ENCODE measurements around the gene GUCA2A.
"Not testable (repeated sequence)": the region's sequence is repeated elsewhere in the genome, so short reads cannot be mapped to it uniquely, and the experiment has no call there.

GUCA2A gene

GRCh38 chr1:42164551-42165420 lies at the start of gene GUCA2A:
Gene GUCA2A (minus strand): TSS chr1:42164745. CDS start chr1:42164712, 33 bp downstream.
- no peak for DNase-seq

GRCh38 chr1:42211224-42211623 lies 46.7 kb upstream of the GUCA2A start:
- no peak for DNase-seq

DNA sequence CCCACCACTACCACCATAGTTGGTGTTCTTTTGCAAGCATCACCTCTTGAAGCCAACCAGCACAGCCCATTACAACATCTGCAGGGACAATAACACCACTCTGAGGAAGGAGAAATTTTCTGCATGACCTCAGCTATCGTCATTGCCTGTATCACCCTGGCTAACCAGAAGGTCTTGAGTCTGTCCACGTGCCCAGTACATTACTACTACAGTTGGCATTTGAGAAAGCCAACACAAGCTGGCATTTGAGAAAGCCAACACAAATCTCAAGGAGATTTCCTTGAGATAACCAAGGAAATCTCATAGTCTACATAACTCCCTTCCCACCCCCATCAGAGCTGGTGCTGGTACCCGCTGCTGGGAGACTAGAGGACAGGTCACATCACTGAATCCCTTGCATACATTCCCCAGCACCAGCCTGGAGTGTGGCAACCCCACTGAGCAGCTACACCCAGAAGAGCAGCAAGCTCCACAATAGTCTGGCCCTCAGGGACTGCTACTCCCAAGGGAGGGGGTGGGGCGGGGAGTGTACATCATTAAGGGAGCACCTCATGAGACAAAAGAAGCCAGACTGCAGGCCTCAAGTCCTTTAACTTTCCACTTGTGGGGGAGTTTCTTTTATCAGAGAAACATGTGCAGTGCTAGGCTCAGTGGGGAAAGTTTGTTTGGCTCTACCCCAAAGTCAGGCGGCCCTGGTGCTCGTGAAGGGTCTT lies 46.0 kb upstream of the GUCA2A start:
- no peak for DNase-seq

DNA sequence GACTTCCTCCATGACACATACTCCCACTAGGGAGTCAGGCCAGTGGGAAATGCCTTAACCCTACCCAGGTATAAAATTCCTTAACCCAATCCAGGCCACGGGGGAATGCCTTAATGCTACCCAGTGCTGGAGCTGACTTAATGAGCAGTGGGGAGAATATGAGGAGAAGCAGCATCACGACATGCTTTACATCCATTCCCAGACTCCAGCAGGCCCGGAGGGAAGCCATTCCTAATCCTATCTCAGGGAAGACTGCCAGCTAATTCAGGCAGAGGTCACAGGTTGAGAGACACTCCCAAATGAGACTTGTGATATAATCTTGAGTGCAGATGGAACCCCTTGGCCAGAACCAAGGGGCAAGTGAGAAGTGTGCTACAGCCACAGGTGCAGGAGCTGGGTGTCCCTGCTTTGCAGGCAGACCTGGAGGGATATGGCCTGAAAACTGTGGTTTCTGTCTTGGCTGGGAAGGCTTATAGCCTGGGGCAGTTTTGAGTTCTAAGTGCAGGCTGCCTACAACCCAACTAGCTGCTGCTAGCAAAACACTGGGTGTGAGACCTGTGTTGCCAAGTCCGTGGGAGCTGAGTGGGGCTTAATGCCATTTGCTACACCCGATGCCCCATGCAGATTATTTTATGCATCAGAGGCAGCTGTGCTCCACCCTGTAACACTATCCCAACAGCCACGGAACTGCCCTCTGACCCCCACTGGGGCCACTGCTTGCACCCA lies 45.1 kb upstream of the GUCA2A start:
- DNase-seq: no peak

DNA sequence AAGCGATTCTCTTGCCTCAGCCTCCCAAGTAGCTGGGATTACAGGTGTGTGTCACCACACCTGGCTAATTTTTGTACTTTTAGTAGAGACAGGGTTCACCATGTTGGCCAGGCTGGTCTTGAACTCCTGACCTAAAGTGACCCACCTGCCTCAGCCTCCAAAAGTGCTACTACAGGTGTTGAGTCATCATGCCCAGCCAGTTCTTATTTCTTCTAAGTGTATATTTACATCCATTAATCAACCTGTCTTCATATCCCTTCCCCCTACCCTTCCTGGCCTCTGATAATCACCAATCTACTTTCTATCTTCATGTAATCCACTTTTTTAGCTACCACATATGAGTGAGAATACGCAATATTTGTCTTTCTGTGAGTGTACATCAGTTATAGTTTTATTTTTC lies 42.4 kb upstream of the GUCA2A start:
- DNase-seq: not testable (repeated sequence)

GRCh38 chr1:42206164-42206563 lies 41.6 kb upstream of the GUCA2A start:
- DNase-seq: no peak

- DNase-seq: no peak
These were observed 37.4 kb upstream of the GUCA2A start for GRCh38 chr1:42201986-42202385.

- DNase-seq: no peak
These were observed 33.7 kb upstream of the GUCA2A start for GRCh38 chr1:42198251-42198650.

GRCh38 chr1:42195841-42196240 lies 31.3 kb upstream of the GUCA2A start:
- no peak for DNase-seq

- no peak for DNase-seq
These were observed 27.6 kb upstream of the GUCA2A start for GRCh38 chr1:42192106-42192505.

GRCh38 chr1:42191319-42191718 lies 26.8 kb upstream of the GUCA2A start:
- no peak for DNase-seq

DNA sequence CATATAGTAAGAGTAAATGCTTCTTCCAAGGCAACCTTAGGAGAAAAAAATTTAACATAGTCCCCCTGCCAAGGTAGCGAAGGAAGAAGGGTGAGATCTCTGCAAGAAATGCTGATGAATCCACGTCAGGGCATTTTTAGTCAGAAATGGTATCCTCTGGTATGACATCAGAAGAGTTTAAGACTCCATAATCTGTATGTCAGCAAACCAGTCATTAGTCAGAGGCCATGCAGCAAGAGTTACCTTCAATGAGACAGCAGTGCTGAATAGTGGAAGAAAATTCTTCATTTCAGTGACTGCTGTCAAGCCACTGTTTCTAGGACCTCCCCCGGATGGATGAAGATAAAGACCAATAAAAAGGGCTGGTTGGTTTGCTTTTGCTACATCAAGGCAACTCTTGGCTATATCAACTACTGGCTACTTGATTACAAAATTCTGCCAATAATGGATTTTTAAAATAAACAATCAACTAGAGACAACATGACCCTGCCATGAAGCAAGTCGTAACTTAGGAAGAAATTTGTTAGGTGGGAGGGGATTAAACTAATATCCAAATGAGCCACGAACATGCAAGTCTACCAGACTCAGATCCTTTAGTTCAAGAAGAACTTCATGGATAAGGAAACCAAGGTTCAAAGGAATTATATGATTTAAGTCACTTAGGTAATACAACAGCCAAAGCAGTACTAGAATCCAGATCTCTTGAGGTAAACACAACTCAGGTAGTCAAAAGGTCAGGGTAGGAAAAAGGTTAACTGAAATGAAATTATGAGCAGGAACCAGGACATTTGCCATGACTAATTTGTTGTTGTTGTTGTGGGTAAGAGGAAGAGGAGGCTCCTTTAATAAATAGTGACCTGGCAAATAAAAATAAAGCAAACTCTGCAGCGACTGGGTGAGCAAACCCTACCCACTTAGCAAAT lies 25.6 kb upstream of the GUCA2A start:
- DNase-seq: no peak

DNA sequence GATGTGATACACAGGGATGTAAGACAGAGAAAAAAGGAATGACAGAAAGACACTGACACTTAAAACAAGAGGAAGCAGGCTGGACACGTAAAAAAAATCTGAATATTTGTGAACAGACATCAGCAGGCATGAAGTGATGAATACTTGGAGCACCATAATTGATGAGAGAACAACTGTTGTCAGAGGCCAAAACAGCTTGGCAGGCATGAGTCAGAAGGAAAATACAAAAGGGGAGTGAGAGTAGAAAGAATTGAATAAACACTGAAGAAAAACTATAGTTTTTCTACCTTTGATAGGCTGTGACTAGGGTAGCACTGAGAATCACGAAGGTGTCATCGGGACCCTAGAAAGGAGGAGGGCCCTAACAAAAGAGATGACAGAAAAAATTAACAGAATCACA lies 21.6 kb upstream of the GUCA2A start:
- DNase-seq: no peak

- no peak for DNase-seq
These were observed 20.1 kb upstream of the GUCA2A start for GRCh38 chr1:42184616-42185015.

DNA sequence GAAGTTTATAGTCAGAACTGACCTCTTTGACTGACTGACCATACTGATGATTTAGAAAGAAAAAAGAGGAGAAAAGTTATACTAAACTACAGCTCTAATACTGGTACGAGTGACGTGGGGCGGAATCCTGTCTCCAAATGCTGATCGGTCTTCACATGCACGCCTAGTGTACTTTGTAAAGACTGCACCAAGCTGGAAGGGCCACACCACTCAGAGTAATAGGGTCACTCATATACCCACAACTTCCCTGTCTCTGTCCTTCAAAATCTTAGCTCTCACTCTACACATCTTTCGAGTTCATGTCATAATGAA lies 19.4 kb upstream of the GUCA2A start:
- DNase-seq: no peak

DNA sequence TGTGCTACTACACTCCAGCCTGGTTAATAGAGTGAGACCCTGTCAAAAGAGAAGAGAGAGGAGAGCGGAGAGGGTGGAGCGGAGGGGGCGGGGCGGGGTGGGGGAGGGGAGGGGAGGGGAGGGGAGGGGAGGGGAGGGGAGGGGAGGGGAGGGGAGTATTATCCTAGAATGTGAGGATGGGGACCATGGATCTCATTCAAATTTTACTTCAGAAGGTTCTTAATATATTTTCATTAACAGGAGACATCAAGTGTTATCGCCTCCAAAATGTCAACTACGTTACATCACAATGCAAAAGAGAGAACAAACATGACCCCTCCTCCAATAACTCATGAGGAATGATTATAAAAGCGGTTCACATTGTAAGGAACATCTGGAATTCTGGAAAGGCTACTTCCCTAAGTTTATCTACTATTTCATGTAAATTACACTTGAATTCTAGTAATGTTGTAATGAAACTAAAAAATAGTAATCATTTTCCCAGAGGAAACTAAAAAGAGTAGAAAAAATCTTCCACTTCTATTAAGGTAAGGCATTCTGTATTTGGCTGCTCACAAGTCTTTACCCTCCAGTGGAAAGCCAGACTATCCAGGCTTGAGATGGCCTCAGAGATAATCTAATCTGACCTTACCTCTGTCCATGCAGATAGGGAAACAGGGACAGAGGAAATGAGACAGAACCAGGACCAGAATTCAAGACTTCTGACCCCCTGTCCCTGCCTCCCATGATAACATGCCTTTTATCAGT lies 18.8 kb upstream of the GUCA2A start:
- no peak for DNase-seq

- DNase-seq: no peak
These were observed 17.1 kb upstream of the GUCA2A start for GRCh38 chr1:42181687-42182086.

- peak in 1 of 3 experiments; percentile 28 for DNase-seq
These were observed 15.4 kb upstream of the GUCA2A start for GRCh38 chr1:42179900-42180329.

DNA sequence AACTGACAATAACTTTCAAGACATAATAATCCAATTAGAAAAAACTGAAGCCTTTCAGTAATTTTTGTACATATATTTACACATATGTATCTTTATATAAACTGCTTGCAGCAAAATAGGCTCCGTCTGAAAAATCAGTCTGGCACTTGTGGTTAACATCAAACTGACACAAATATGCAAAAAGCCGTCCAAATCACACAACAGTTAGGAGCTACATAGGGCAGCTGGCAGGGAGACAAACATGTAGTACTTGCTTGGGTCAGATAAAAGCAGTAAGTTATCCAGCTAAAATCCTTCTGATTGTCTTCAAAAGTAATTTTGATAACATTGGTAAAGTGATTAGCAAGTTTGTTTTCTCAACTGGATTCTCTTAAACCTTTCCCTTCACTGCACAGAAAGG lies 14.7 kb upstream of the GUCA2A start:
- no peak for DNase-seq

DNA sequence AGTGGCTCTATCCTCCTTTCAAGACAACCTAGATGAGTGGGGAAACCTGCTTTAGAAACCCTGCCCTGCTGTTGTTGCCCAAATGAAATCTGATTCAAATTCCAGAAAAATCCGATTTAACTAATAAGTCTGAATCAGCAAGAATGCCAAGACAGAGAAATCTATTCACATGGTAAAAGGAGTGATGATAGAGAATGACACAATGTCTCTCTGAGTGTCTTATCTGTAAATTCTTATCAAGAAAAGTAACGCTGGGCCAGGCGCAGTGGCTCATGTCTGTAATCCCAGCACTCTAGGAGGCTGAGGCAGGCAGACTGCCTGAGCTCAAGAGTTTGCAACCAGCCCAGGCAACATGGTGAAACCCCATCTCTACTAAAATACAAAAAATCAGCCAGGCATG lies 13.7 kb upstream of the GUCA2A start:
- no peak for DNase-seq

GRCh38 chr1:42177541-42177981 lies 13.0 kb upstream of the GUCA2A start:
- DNase-seq: peak; percentile 12 to 55 (median 23)
